ENCODE results near the gene MVD.

Gene MVD

DNA sequence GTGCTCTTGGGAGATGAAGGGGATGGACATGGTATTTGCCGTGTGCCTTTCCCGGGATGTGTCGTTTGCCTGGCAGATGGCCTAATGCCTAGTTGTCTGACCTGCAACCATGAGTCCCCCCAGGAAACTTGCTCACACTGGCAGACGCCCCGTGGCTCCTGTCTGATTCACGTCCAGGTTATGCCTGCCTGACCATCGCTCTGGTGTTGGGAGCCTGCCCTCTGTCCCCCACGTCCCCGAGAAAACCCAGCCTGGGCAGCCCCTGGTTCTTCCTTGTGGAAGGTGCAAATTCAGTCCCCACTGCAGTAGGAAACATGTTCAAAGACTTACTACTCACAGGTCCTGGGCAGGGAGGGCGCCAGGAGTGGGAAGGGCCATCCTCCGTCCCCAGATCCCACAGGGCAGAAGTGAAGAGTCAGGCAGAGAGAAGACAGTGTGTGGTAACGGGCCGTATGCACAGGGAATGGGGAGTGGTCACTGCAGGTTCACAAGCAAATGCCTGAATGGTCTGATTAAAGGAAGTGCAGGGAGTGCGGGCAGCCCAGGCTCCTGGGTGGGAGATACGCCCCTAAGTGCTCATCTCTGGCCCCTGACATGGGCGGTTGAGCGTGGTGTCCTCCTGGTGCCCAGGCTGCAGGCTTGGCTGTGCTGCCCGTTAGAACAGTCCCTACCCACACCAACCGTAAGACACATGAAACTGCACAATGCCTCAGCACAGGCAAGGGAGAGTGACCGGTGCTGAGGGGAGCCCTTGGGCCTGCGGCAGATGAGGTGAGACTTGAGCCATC is 27.6 kb upstream of the MVD start:
- H3K4me3 ChIP-seq (ENCODE audit: low read depth, low read length): no peak overlapping the region
- ChIA-PET POLR2A (no interaction called here), CTCF (no interaction called here)
- DNase-seq (ENCODE audit: low read depth, low spot score): no peak
- TF ChIP-seq, protein P1, sequence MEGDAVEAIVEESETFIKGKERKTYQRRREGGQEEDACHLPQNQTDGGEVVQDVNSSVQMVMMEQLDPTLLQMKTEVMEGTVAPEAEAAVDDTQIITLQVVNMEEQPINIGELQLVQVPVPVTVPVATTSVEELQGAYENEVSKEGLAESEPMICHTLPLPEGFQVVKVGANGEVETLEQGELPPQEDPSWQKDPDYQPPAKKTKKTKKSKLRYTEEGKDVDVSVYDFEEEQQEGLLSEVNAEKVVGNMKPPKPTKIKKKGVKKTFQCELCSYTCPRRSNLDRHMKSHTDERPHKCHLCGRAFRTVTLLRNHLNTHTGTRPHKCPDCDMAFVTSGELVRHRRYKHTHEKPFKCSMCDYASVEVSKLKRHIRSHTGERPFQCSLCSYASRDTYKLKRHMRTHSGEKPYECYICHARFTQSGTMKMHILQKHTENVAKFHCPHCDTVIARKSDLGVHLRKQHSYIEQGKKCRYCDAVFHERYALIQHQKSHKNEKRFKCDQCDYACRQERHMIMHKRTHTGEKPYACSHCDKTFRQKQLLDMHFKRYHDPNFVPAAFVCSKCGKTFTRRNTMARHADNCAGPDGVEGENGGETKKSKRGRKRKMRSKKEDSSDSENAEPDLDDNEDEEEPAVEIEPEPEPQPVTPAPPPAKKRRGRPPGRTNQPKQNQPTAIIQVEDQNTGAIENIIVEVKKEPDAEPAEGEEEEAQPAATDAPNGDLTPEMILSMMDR (IDR thresholded peaks at IDR 0.05; ENCODE audit: insufficient read depth, low read length, missing control alignments): no peak

DNA sequence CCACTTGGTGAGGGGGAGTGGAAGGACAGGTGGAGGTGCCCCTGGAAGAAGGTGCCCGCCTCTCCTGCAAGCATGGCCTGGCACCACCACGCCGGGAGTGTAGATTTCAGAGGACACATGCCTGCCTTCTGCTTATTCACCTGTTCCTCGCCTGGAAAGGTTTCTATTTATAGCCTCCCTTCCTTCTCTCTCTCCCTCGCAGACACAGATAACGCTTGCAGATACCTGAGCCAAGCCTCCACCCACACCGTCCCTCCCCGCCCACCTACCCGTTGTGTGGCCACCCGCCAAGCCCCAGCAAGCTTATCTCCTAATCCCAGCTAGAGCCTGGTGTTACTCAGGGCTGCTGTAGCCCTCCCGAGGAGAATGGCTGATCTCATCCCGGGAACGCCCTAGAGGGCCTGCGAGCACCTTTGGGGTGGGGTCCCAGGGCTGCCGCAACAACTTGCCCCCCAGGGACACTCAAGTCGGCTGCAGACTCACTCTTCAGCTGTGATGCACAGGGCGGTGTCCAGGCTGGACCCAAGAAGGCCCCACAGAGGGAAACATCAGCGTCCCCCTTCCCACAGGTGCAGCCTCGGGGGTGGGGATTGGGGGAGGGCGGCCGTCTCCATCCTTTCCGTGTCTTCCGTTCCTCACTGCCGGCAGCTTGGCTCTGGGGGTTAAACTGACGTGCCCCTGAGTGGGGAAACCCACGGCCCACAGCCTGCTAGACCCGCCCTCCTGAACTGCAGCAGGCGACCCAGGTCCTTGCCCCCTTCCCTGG is 25.3 kb upstream of the MVD start:
- ChIA-PET POLR2A (interaction anchor here (0.6 kb wide), 1 partner anchor 478 kb away, joined by 3 read pairs; no protein-coding TSS in a partner anchor), CTCF (interaction anchor here (1.0 to 1.8 kb wide), 3 partner anchors 10 to 72 kb away, joined by 3 to 7 read pairs (median 5); no protein-coding TSS in a partner anchor)
- no peak for DNase-seq (ENCODE audit: low read depth, low spot score)
- TF ChIP-seq, protein P1 (IDR thresholded peaks at IDR 0.05; ENCODE audit: insufficient read depth, low read length, missing control alignments): no peak
- no peak overlapping the region for H3K4me3 ChIP-seq (ENCODE audit: low read depth, low read length)

DNA sequence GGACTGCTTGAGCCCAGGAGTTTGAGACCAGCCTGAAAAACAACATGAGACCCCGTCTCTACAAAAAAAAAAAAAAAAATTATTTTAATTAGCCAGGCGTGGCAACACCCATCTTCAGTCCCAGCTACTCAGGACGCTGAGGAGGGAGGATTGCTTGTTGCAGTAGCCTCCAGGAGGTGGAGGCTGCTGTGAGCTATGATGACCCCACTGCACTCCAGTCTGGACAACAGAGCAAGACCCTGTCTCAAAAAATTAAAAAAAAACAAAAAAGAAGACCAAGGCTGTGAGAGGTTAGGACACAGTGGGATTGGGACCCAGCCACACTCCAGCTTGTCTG is 24.8 kb upstream of the MVD start:
- DNase-seq (ENCODE audit: low read depth, low spot score): no peak
- TF ChIP-seq, protein P1 (IDR thresholded peaks at IDR 0.05; ENCODE audit: insufficient read depth, low read length, missing control alignments): no peak
- ChIA-PET CTCF (interaction anchor here (0.8 to 1.8 kb wide), 7 partner anchors 11 to 479 kb away, joined by 3 to 7 read pairs (median 3); no protein-coding TSS in a partner anchor), POLR2A (interaction anchor here (0.6 kb wide), 1 partner anchor 479 kb away, joined by 3 read pairs; no protein-coding TSS in a partner anchor)
- H3K4me3 ChIP-seq (ENCODE audit: low read depth, low read length): no peak overlapping the region

DNA sequence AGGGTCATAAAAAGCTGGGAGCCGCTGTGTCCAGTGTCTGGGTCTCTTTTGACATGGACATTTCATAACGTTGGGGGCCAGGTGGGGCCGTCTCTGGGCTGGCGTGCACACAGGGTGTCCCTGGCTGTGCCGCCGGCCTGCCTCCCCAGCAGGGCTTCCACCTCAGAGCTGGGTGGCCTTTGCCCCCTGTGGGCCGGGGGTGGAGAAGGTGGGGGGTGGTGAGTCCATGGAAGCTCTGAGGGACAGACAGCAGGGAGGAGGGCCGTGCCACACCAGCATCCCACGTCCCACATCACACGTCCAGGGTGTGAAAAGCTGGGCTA is 24.3 kb upstream of the MVD start:
- no peak overlapping the region for H3K4me3 ChIP-seq (ENCODE audit: low read depth, low read length)
- no peak for DNase-seq (ENCODE audit: low read depth, low spot score)
- TF ChIP-seq, protein P1 (IDR thresholded peaks at IDR 0.05; ENCODE audit: insufficient read depth, low read length, missing control alignments): no peak
- ChIA-PET CTCF (interaction anchor here (0.8 to 3.0 kb wide), 8 partner anchors 10 to 480 kb away, joined by 3 to 11 read pairs (median 3); no protein-coding TSS in a partner anchor), POLR2A (interaction anchor here (0.9 kb wide), 1 partner anchor 22 kb away, joined by 3 read pairs; no protein-coding TSS in a partner anchor)

DNA sequence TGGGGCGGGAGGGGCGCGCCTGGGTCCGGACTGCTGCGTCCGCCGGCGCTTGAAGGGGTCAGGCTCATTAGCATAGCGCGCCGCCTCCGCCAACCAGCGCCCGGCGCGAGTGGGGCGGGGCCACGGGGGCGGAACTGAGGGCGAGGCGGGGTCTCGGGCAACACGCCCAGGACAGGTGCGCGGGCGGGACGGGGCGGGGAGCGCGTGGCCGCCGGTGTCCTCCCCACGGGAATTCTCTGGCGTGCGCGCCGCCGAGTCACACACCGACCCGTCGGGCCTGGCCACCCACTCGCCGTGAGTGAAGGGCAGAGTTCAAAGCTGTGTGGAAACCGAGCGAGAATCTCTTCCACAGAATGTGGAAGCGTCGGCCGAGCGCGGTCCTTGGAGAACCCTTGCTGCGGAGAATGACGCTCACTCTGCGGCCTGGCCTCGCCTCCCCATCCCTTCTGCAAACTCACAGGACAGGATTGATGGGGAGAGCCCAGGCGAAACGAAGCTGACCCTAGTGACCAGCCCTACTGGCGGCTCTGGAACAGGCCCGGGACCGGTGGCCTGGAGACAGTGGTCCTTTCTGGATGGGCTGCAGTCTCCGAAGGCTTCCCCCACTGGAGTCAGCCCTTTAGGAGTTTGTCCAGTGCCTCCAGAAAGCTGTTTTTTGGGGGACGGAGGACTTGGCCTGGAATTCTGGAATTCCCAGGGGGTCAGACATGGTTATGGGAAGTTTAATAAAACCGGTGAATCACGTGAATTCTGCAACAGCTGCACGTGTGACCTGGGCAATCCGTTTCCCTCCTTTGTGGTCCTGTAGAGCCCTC is 23.8 kb upstream of the MVD start, which contains the start of gene SNAI3:
TSS of gene SNAI3 (minus strand) at position 69 of the 815 bp plus-strand sequence. CDS start 101 bp downstream, outside the sequence.
- POLR2A ChIA-PET: interaction anchor here (0.9 kb wide), 1 partner anchor 23 kb away, joined by 3 read pairs; no protein-coding TSS in a partner anchor

More for the DNA sequence above, 23.8 kb upstream of the MVD start, which contains the start of gene SNAI3:
- peak within 1 kb of the TSS; percentile 48 for H3K4me3 ChIP-seq (ENCODE audit: low read depth, low read length)
- CTCF ChIA-PET: interaction anchor here (0.8 to 3.0 kb wide), 8 partner anchors 11 to 480 kb away, joined by 3 to 11 read pairs (median 3); no protein-coding TSS in a partner anchor
- DNase-seq (ENCODE audit: low read depth, low spot score): no peak
- TF ChIP-seq, protein P1 (IDR thresholded peaks at IDR 0.05; ENCODE audit: insufficient read depth, low read length, missing control alignments): no peak
